B cell (primary cell): ENCODE data around the gene CNKSR2. TPM values are rescaled to one million over a fixed set of nuclear protein-coding genes. Genes with fewer than 3 reads are reported as not detected.

Experiments used
- ATAC-seq: fragments of 200-7000 bp; cut with Tn5 transposase; one replicate; pipeline ENCODE4 v1.10.0; 2021; ENCODE audit warnings: low read depth, mild to moderate bottlenecking, moderate number of reproducible peaks, moderate library complexity
- CTCF ChIA-PET: fragments of 350-600 bp; sonication (Branson Sonifier 250); formaldehyde crosslinking; loops from one replicate; lab custom pipeline; 2021; ENCODE audit warnings: antibody characterized with exemption, inconsistent platforms; lab: Charles Lee
- POLR2A ChIA-PET: fragments of 350-600 bp; sonication (Branson Sonifier 250); formaldehyde crosslinking; loops from one replicate; lab custom pipeline; 2021; ENCODE audit warnings: antibody characterized with exemption; lab: Charles Lee
- DNase-seq: peaks from one replicate; pipeline ENCODE4 v3.0.0; 2013
- H2AFZ ChIP-seq: 2 replicates; pipeline ENCODE4 v1.6.1; 2012; ENCODE audit warnings: mild to moderate bottlenecking, low read depth, low read length; ENCODE audit not compliant: insufficient read depth, poor library complexity, severe bottlenecking
- H3K27ac ChIP-seq, 2 donors: 1 replicate in 1 of 2; 2 replicates in 1 of 2; pipeline ENCODE4 v1.5.1; 2012 to 2013; ENCODE audit warnings: low read length in 2 of 2, mild to moderate bottlenecking in 2 of 2, moderate library complexity in 1 of 2
- H3K27me3 ChIP-seq, 4 experiments: fragments of 200-600 bp in 1 of 4; sonication (generic) in 1 of 4; replicated peaks in 1 of 4; 1 replicate in 2 of 4; 2 replicates in 2 of 4; pipeline versions ENCODE4 v1.6.1 to v1.7.0; 2013 to 2016; ENCODE audit warnings: low read length in 3 of 4, mild to moderate bottlenecking in 2 of 4, mixed read lengths in 1 of 4, moderate library complexity in 1 of 4; ENCODE audit not compliant: insufficient read depth in 4 of 4, control insufficient read depth in 3 of 4; ENCODE audit errors: control extremely low read depth in 1 of 4
- H3K36me3 ChIP-seq, 2 experiments: replicated peaks in 1 of 2; 1 replicate in 1 of 2; 2 replicates in 1 of 2; pipeline versions ENCODE4 v1.6.1 to v1.7.1; 2013; ENCODE audit warnings: low read length in 1 of 2; ENCODE audit not compliant: insufficient read depth in 2 of 2, control insufficient read depth in 1 of 2; ENCODE audit errors: control extremely low read depth in 1 of 2, extremely low read depth in 1 of 2
- H3K4me1 ChIP-seq, 2 donors: fragments of 200-600 bp in 1 of 2; sonication (generic) in 1 of 2; 1 replicate in 1 of 2; 2 replicates in 1 of 2; pipeline versions ENCODE4 v1.5.1 to v1.6.1; 2013 to 2017; ENCODE audit warnings: low read length in 2 of 2; ENCODE audit not compliant: control insufficient read depth in 2 of 2, insufficient read depth in 2 of 2
- H3K4me2 ChIP-seq: replicated peaks from 2 replicates; pipeline ENCODE3; 2012; ENCODE audit warnings: mild to moderate bottlenecking, low read depth, low read length; ENCODE audit not compliant: poor library complexity, severe bottlenecking
- H3K4me3 ChIP-seq, 5 experiments: fragments of 200-600 bp in 1 of 5; sonication (generic) in 1 of 5; 1 replicate in 3 of 5; 2 replicates in 2 of 5; pipeline versions ENCODE4 v1.5.1 to v1.7.0; 2011 to 2016; ENCODE audit warnings: low read length in 4 of 5, mild to moderate bottlenecking in 4 of 5, low read depth in 2 of 5, control low read depth in 1 of 5, moderate library complexity in 1 of 5; ENCODE audit not compliant: insufficient read depth in 1 of 5; ENCODE audit errors: control extremely low read depth in 1 of 5, extremely low read depth in 1 of 5
- H3K79me2 ChIP-seq: fragments of 200-600 bp; sonication (generic); one replicate; pipeline ENCODE4 v1.6.0; 2016; ENCODE audit warnings: low read length; ENCODE audit not compliant: control insufficient read depth, insufficient read depth
- H3K9ac ChIP-seq: fragments of 200-600 bp; sonication (generic); 2 replicates; pipeline ENCODE4 v1.6.1; 2017; ENCODE audit warnings: mild to moderate bottlenecking, low read length, moderate library complexity
- H3K9me3 ChIP-seq, 3 donors: one replicate each; pipeline versions ENCODE4 v1.6.1 to v1.7.1; 2013; ENCODE audit warnings: low read length in 2 of 3; ENCODE audit not compliant: control insufficient read depth in 2 of 3, insufficient read depth in 1 of 3; ENCODE audit errors: control extremely low read depth in 1 of 3
- H4K20me1 ChIP-seq: 2 replicates; pipeline ENCODE4 v1.6.0; 2012; ENCODE audit warnings: mild to moderate bottlenecking, low read length; ENCODE audit not compliant: insufficient read depth, control insufficient read depth, poor library complexity, severe bottlenecking
- H3K27ac Mint-ChIP-seq: one replicate; pipeline ENCODE4 v1.8.0; 2021; ENCODE audit warnings: mixed read lengths
- H3K27me3 Mint-ChIP-seq: one replicate; pipeline ENCODE4 v1.8.0; 2021; ENCODE audit warnings: mixed read lengths
- H3K4me1 Mint-ChIP-seq: one replicate; pipeline ENCODE4 v1.8.0; 2021; ENCODE audit warnings: mixed read lengths
- H3K4me3 Mint-ChIP-seq: one replicate; pipeline ENCODE4 v1.8.0; 2021; ENCODE audit warnings: mixed read lengths
- H3K9me3 Mint-ChIP-seq: one replicate; pipeline ENCODE4 v1.8.0; 2022; ENCODE audit warnings: mixed read lengths; ENCODE audit not compliant: insufficient read depth
- EZH2 ChIP-seq: IDR thresholded peaks from 2 replicates; pipeline ENCODE4 v1.6.1; 2012; ENCODE audit warnings: borderline replicate concordance, low read depth, mild to moderate bottlenecking, moderate library complexity, low read length; ENCODE audit not compliant: insufficient read depth, poor library complexity, severe bottlenecking
- WGBS: methylation state at CpG from one replicate; pipeline ENCODE4 v1.1.5; 2013; ENCODE audit warnings: missing lambda C conversion rate; ENCODE audit not compliant: insufficient coverage; 5-methylcytosine and 5-hydroxymethylcytosine counted together
- intact Hi-C: fragments of 100-400 bp; cut with micrococcal nuclease; formaldehyde crosslinking; loops from one replicate; pipeline ENCODE4 v1.10.0; 2022
- polyA plus RNA-seq: library from polyadenylated mRNA; depleted of rRNA; stranded (reverse); fragments of >200 nt; gene quantifications from 2 replicates; pipeline ENCODE4 v1.2.3, GENCODE V29; 2012
- total RNA-seq, 2 donors: library from RNA; stranded (reverse); fragments of 120-200 nt in 1 of 2; gene quantifications; 1 replicate in 1 of 2; 2 replicates in 1 of 2; pipeline versions ENCODE4 v1.2.3 to v1.2.4, GENCODE V29; 2013 to 2022
- TF ChIP-seq, protein P1 (sequence below): fragments of 200-600 bp; IDR thresholded peaks from one replicate; pipeline ENCODE4 v1.8.0; 2022; ENCODE audit warnings: antibody characterized with exemption, mild to moderate bottlenecking

The CNKSR2 gene
- total and polyA plus RNA-seq, 2 donors (not counting 1 experiment from before 2014, with no cell fraction given): 11.5 to 18.8 TPM

DNA sequence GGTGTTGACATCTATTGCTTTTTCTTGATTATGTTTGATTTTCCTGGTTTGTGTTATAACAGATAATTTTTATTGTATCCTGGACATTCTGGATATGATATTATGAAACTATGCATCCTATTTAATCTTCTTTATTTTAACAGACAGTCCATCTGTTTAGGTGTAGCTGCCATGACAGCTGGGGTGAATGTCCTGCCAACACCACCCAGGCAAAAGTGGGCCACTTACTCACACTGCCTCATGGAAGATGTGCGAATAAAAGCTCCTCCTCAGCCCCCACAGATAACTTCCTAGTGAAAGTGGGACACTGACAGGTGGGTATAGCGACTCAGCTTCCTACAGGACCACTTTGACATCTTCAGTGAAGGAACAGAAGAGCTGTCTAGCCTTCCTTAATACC is 18.4 kb upstream of the CNKSR2 start:
- DNase-seq (no peak), ATAC-seq (no peak)
- H3K79me2 ChIP-seq: no peaks in the 10 kb centered on the region
- no peak overlapping the region for H3K4me3 ChIP-seq
- no peaks in the 10 kb centered on the region for H3K9me3 ChIP-seq
- Mint-ChIP-seq H3K9me3 (no peaks in the 10 kb centered on the region), H3K27me3 (no peaks in the 10 kb centered on the region), H3K4me1 (no peaks in the 10 kb centered on the region), H3K27ac (no peak overlapping the region), H3K4me3 (no peak overlapping the region)
- CTCF ChIA-PET: no interaction called here
- TF ChIP-seq, protein P1, sequence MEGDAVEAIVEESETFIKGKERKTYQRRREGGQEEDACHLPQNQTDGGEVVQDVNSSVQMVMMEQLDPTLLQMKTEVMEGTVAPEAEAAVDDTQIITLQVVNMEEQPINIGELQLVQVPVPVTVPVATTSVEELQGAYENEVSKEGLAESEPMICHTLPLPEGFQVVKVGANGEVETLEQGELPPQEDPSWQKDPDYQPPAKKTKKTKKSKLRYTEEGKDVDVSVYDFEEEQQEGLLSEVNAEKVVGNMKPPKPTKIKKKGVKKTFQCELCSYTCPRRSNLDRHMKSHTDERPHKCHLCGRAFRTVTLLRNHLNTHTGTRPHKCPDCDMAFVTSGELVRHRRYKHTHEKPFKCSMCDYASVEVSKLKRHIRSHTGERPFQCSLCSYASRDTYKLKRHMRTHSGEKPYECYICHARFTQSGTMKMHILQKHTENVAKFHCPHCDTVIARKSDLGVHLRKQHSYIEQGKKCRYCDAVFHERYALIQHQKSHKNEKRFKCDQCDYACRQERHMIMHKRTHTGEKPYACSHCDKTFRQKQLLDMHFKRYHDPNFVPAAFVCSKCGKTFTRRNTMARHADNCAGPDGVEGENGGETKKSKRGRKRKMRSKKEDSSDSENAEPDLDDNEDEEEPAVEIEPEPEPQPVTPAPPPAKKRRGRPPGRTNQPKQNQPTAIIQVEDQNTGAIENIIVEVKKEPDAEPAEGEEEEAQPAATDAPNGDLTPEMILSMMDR: no peak
- TF ChIP-seq EZH2: no peak
- no peaks in the 10 kb centered on the region for H3K4me1 ChIP-seq
- no peak overlapping the region for H3K4me2 ChIP-seq
- no peak overlapping the region for H2AFZ ChIP-seq
- POLR2A ChIA-PET: no interaction called here
- no CpG with 5 or more reads among the region's 2 CpGs for WGBS
- no peaks in the 10 kb centered on the region for H3K27me3 ChIP-seq
- H4K20me1 ChIP-seq: no peaks in the 10 kb centered on the region
- H3K27ac ChIP-seq: no peak overlapping the region
- H3K36me3 ChIP-seq: no peaks in the 10 kb centered on the region
- intact Hi-C loops: no loop called here
- H3K9ac ChIP-seq: no peak overlapping the region

DNA sequence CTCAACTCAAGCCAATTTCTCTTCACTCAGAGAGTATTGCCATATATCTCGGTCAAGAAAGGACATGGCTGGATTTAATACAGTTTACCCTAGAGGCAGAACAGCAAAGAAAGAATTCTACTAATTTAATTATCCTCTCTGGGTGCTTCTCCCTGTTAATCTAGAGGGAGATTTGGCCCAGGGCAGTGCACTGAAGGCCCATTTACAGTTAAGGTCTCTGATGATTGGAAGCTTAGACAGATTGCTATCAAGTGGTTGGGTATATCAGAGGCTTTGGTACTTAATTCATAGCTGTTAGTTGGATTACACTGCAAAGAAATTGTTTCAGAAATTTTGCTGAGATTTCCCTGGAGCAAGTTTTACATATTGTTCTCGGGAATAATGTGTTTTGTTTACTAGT is 4.6 kb upstream of the CNKSR2 start:
- CTCF ChIA-PET: no interaction called here
- no peak overlapping the region for H3K4me3 Mint-ChIP-seq
- Histone ChIP-seq H4K20me1 (no peaks in the 10 kb centered on the region), H3K4me3 (no peak overlapping the region), H3K4me1 (peaks cover 0 to 3% of the 10 kb centered on the region in 2 donors), H3K27me3 (no peaks in the 10 kb centered on the region), H3K36me3 (no peaks in the 10 kb centered on the region), H2AFZ (no peak overlapping the region), H3K4me2 (no peak overlapping the region), H3K9ac (no peak overlapping the region), H3K9me3 (no peaks in the 10 kb centered on the region), H3K79me2 (no peaks in the 10 kb centered on the region), H3K27ac (no peak overlapping the region)
- ATAC-seq (no peak), DNase-seq (no peak)
- TF ChIP-seq, protein P1: no peak
- no peak for TF ChIP-seq EZH2
- intact Hi-C loops: loop anchor here (10.0 kb wide), 2 partner anchors 835 to 1105 kb away; partner anchors contain the start of gene RPS6KA3
- peaks cover 4% of the 10 kb centered on the region for H3K4me1 Mint-ChIP-seq
- no peak overlapping the region for H3K27ac Mint-ChIP-seq
- H3K27me3 Mint-ChIP-seq: no peaks in the 10 kb centered on the region
- POLR2A ChIA-PET: no interaction called here
- WGBS: no CpG with 5 or more reads among the region's 2 CpGs
- H3K9me3 Mint-ChIP-seq: no peaks in the 10 kb centered on the region
